Left ventricle myocardium inferior (tissue), 1 donor: Measurements from ENCODE around the gene TBC1D22A. TPM values are rescaled to one million over a fixed set of nuclear protein-coding genes. Genes with fewer than 3 reads are reported as not detected.

Source experiments
- DNase-seq: peaks from one replicate; pipeline ENCODE4 v3.0.0-alpha.2; 2020
- H3K27ac ChIP-seq: fragments of 200-600 bp; replicated peaks from 2 replicates; pipeline ENCODE4 v1.8.0; 2021
- H3K27me3 ChIP-seq: fragments of 200-600 bp; 2 replicates; pipeline ENCODE4 v1.8.0; 2021; ENCODE audit warnings: low read depth
- H3K36me3 ChIP-seq: fragments of 200-600 bp; 2 replicates; pipeline ENCODE4 v1.8.0; 2021
- H3K4me1 ChIP-seq: fragments of 200-600 bp; 2 replicates; pipeline ENCODE4 v1.8.0; 2021
- H3K4me3 ChIP-seq: fragments of 200-600 bp; 2 replicates; pipeline ENCODE4 v1.8.0; 2021; ENCODE audit warnings: mild to moderate bottlenecking, moderate library complexity
- H3K9me3 ChIP-seq: fragments of 200-600 bp; replicated peaks from 2 replicates; pipeline ENCODE4 v1.8.0; 2021
- CTCF ChIP-seq: fragments of 200-600 bp; IDR thresholded peaks from 2 replicates; pipeline ENCODE4 v1.8.0; 2021; ENCODE audit warnings: antibody characterized with exemption, mild to moderate bottlenecking, borderline replicate concordance
- intact Hi-C: fragments of 100-400 bp; cut with micrococcal nuclease; formaldehyde crosslinking; loops from one replicate; pipeline ENCODE4 v1.11.0; 2022
- total RNA-seq: library from RNA; stranded (reverse); fragmentation: NEBNext Ultra II Directional; extraction: Animal tissue kit (Norgen Biotek cat#: 25700); gene quantifications from one replicate; pipeline ENCODE4 v1.2.1, GENCODE V29; 2021
- donor health status: DM: no; HTN: yes; CAD: no; lungs with severe emphysema.

The TBC1D22A gene
- total RNA-seq, 1 donor from 2014 or later, result 16.2 TPM

- H3K4me3 ChIP-seq, result no peak overlapping the region
- TF ChIP-seq CTCF, result no peak
- intact Hi-C loops, result no loop called here
- H3K27me3 ChIP-seq, result no peaks in the 10 kb centered on the region
- H3K27ac ChIP-seq, result peak overlapping the region; percentile 73
- DNase-seq, result no peak
- no peaks in the 10 kb centered on the region for H3K9me3 ChIP-seq
- H3K4me1 ChIP-seq, result peaks cover 81% of the 10 kb centered on the region
- peaks cover 22% of the 10 kb centered on the region for H3K36me3 ChIP-seq
Observed at GRCh38 chr22:46725096-46725495, 37.4 kb upstream of the TBC1D22A start.

GRCh38 chr22:46726066-46726985 is 36.1 kb upstream of the TBC1D22A start:
- no peak for TF ChIP-seq CTCF
- H3K27me3 ChIP-seq, result no peaks in the 10 kb centered on the region
- H3K4me1 ChIP-seq, result peaks cover 90% of the 10 kb centered on the region
- DNase-seq, result peak; percentile 48
- no peak overlapping the region for H3K4me3 ChIP-seq
- H3K36me3 ChIP-seq, result peaks cover 12% of the 10 kb centered on the region
- intact Hi-C loops, result no loop called here
- peak overlapping the region; percentile 73 for H3K27ac ChIP-seq
- no peaks in the 10 kb centered on the region for H3K9me3 ChIP-seq

GRCh38 chr22:46726986-46727317 is 35.5 kb upstream of the TBC1D22A start:
- no peak for TF ChIP-seq CTCF
- Histone ChIP-seq H3K4me3 (no peak overlapping the region), H3K4me1 (peaks cover 90% of the 10 kb centered on the region), H3K36me3 (peaks cover 12% of the 10 kb centered on the region), H3K27ac (peak overlapping the region; percentile 98), H3K9me3 (no peaks in the 10 kb centered on the region), H3K27me3 (no peaks in the 10 kb centered on the region)
- no peak for DNase-seq
- intact Hi-C loops, result no loop called here

GRCh38 chr22:46727813-46728364 is 34.6 kb upstream of the TBC1D22A start:
- peaks cover 92% of the 10 kb centered on the region for H3K4me1 ChIP-seq
- peak overlapping the region; percentile 98 for H3K27ac ChIP-seq
- H3K9me3 ChIP-seq, result no peaks in the 10 kb centered on the region
- no peaks in the 10 kb centered on the region for H3K27me3 ChIP-seq
- intact Hi-C loops, result no loop called here
- H3K4me3 ChIP-seq, result no peak overlapping the region
- DNase-seq, result no peak
- peaks cover 12% of the 10 kb centered on the region for H3K36me3 ChIP-seq
- TF ChIP-seq CTCF, result no peak

GRCh38 chr22:46728470-46728869 is 34.0 kb upstream of the TBC1D22A start:
- intact Hi-C loops, result no loop called here

More at GRCh38 chr22:46728470-46728869, 34.0 kb upstream of the TBC1D22A start:
- Histone ChIP-seq H3K27me3 (no peaks in the 10 kb centered on the region), H3K4me1 (peaks cover 98% of the 10 kb centered on the region), H3K36me3 (peaks cover 12% of the 10 kb centered on the region), H3K4me3 (no peak overlapping the region), H3K27ac (peak overlapping the region; percentile 98), H3K9me3 (no peaks in the 10 kb centered on the region)
- no peak for TF ChIP-seq CTCF
- no peak for DNase-seq
